B cell (primary cell): Measurements from ENCODE around the gene UNC79. TPM values are rescaled to one million over a fixed set of nuclear protein-coding genes. Genes with fewer than 3 reads are reported as not detected.

Experiments used
- ATAC-seq: fragments of 200-7000 bp; cut with Tn5 transposase; one replicate; pipeline ENCODE4 v1.10.0; 2021; ENCODE audit warnings: low read depth, mild to moderate bottlenecking, moderate number of reproducible peaks, moderate library complexity
- CTCF ChIA-PET: fragments of 350-600 bp; sonication (Branson Sonifier 250); formaldehyde crosslinking; loops from one replicate; lab custom pipeline; 2021; ENCODE audit warnings: antibody characterized with exemption, inconsistent platforms; lab: Charles Lee
- POLR2A ChIA-PET: fragments of 350-600 bp; sonication (Branson Sonifier 250); formaldehyde crosslinking; loops from one replicate; lab custom pipeline; 2021; ENCODE audit warnings: antibody characterized with exemption; lab: Charles Lee
- DNase-seq: peaks from one replicate; pipeline ENCODE4 v3.0.0; 2013
- H2AFZ ChIP-seq: 2 replicates; pipeline ENCODE4 v1.6.1; 2012; ENCODE audit warnings: mild to moderate bottlenecking, low read depth, low read length; ENCODE audit not compliant: insufficient read depth, poor library complexity, severe bottlenecking
- H3K27ac ChIP-seq, 2 donors: 1 replicate in 1 of 2; 2 replicates in 1 of 2; pipeline ENCODE4 v1.5.1; 2012 to 2013; ENCODE audit warnings: low read length in 2 of 2, mild to moderate bottlenecking in 2 of 2, moderate library complexity in 1 of 2
- H3K27me3 ChIP-seq, 4 experiments: fragments of 200-600 bp in 1 of 4; sonication (generic) in 1 of 4; replicated peaks in 1 of 4; 1 replicate in 2 of 4; 2 replicates in 2 of 4; pipeline versions ENCODE4 v1.6.1 to v1.7.0; 2013 to 2016; ENCODE audit warnings: low read length in 3 of 4, mild to moderate bottlenecking in 2 of 4, mixed read lengths in 1 of 4, moderate library complexity in 1 of 4; ENCODE audit not compliant: insufficient read depth in 4 of 4, control insufficient read depth in 3 of 4; ENCODE audit errors: control extremely low read depth in 1 of 4
- H3K36me3 ChIP-seq, 2 experiments: replicated peaks in 1 of 2; 1 replicate in 1 of 2; 2 replicates in 1 of 2; pipeline versions ENCODE4 v1.6.1 to v1.7.1; 2013; ENCODE audit warnings: low read length in 1 of 2; ENCODE audit not compliant: insufficient read depth in 2 of 2, control insufficient read depth in 1 of 2; ENCODE audit errors: control extremely low read depth in 1 of 2, extremely low read depth in 1 of 2
- H3K4me1 ChIP-seq, 2 donors: fragments of 200-600 bp in 1 of 2; sonication (generic) in 1 of 2; 1 replicate in 1 of 2; 2 replicates in 1 of 2; pipeline versions ENCODE4 v1.5.1 to v1.6.1; 2013 to 2017; ENCODE audit warnings: low read length in 2 of 2; ENCODE audit not compliant: control insufficient read depth in 2 of 2, insufficient read depth in 2 of 2
- H3K4me2 ChIP-seq: replicated peaks from 2 replicates; pipeline ENCODE3; 2012; ENCODE audit warnings: mild to moderate bottlenecking, low read depth, low read length; ENCODE audit not compliant: poor library complexity, severe bottlenecking
- H3K4me3 ChIP-seq, 5 experiments: fragments of 200-600 bp in 1 of 5; sonication (generic) in 1 of 5; 1 replicate in 3 of 5; 2 replicates in 2 of 5; pipeline versions ENCODE4 v1.5.1 to v1.7.0; 2011 to 2016; ENCODE audit warnings: low read length in 4 of 5, mild to moderate bottlenecking in 4 of 5, low read depth in 2 of 5, control low read depth in 1 of 5, moderate library complexity in 1 of 5; ENCODE audit not compliant: insufficient read depth in 1 of 5; ENCODE audit errors: control extremely low read depth in 1 of 5, extremely low read depth in 1 of 5
- H3K79me2 ChIP-seq: fragments of 200-600 bp; sonication (generic); one replicate; pipeline ENCODE4 v1.6.0; 2016; ENCODE audit warnings: low read length; ENCODE audit not compliant: control insufficient read depth, insufficient read depth
- H3K9ac ChIP-seq: fragments of 200-600 bp; sonication (generic); 2 replicates; pipeline ENCODE4 v1.6.1; 2017; ENCODE audit warnings: mild to moderate bottlenecking, low read length, moderate library complexity
- H3K9me3 ChIP-seq, 3 donors: one replicate each; pipeline versions ENCODE4 v1.6.1 to v1.7.1; 2013; ENCODE audit warnings: low read length in 2 of 3; ENCODE audit not compliant: control insufficient read depth in 2 of 3, insufficient read depth in 1 of 3; ENCODE audit errors: control extremely low read depth in 1 of 3
- H4K20me1 ChIP-seq: 2 replicates; pipeline ENCODE4 v1.6.0; 2012; ENCODE audit warnings: mild to moderate bottlenecking, low read length; ENCODE audit not compliant: insufficient read depth, control insufficient read depth, poor library complexity, severe bottlenecking
- H3K27ac Mint-ChIP-seq: one replicate; pipeline ENCODE4 v1.8.0; 2021; ENCODE audit warnings: mixed read lengths
- H3K27me3 Mint-ChIP-seq: one replicate; pipeline ENCODE4 v1.8.0; 2021; ENCODE audit warnings: mixed read lengths
- H3K4me1 Mint-ChIP-seq: one replicate; pipeline ENCODE4 v1.8.0; 2021; ENCODE audit warnings: mixed read lengths
- H3K4me3 Mint-ChIP-seq: one replicate; pipeline ENCODE4 v1.8.0; 2021; ENCODE audit warnings: mixed read lengths
- H3K9me3 Mint-ChIP-seq: one replicate; pipeline ENCODE4 v1.8.0; 2022; ENCODE audit warnings: mixed read lengths; ENCODE audit not compliant: insufficient read depth
- CTCF ChIP-seq: fragments of 200-600 bp; IDR thresholded peaks from one replicate; pipeline ENCODE4 v1.8.0; 2022; ENCODE audit warnings: antibody characterized with exemption, mild to moderate bottlenecking
- EZH2 ChIP-seq: IDR thresholded peaks from 2 replicates; pipeline ENCODE4 v1.6.1; 2012; ENCODE audit warnings: borderline replicate concordance, low read depth, mild to moderate bottlenecking, moderate library complexity, low read length; ENCODE audit not compliant: insufficient read depth, poor library complexity, severe bottlenecking
- whole genome bisulfite sequencing: methylation state at CpG from one replicate; pipeline ENCODE4 v1.1.5; 2013; ENCODE audit warnings: missing lambda C conversion rate; ENCODE audit not compliant: insufficient coverage; 5-methylcytosine and 5-hydroxymethylcytosine counted together
- intact Hi-C: fragments of 100-400 bp; cut with micrococcal nuclease; formaldehyde crosslinking; loops from one replicate; pipeline ENCODE4 v1.10.0; 2022
- polyA plus RNA-seq: library from polyadenylated mRNA; depleted of rRNA; stranded (reverse); fragments of >200 nt; gene quantifications from 2 replicates; pipeline ENCODE4 v1.2.3, GENCODE V29; 2012
- total RNA-seq, 2 donors: library from RNA; stranded (reverse); fragments of 120-200 nt in 1 of 2; gene quantifications; 1 replicate in 1 of 2; 2 replicates in 1 of 2; pipeline versions ENCODE4 v1.2.3 to v1.2.4, GENCODE V29; 2013 to 2022

Gene UNC79
- total and polyA plus RNA-seq, 2 donors (not counting 1 experiment from before 2014, with no cell fraction given), result 0.04 to 0.15 TPM

- DNase-seq (no peak), ATAC-seq (no peak)
- no peaks in the 10 kb centered on the region for H3K4me1 ChIP-seq
- 100% methylated on average over 1 of the region's 3 CpGs for WGBS
- peaks cover 0 to 2% (median 0%) of the 10 kb centered on the region in 4 experiments for H3K27me3 ChIP-seq
- H4K20me1 ChIP-seq, result no peaks in the 10 kb centered on the region
- H3K36me3 ChIP-seq, result no peaks in the 10 kb centered on the region
- intact Hi-C loops, result no loop called here
- no peaks in the 10 kb centered on the region for H3K9me3 Mint-ChIP-seq
- ChIA-PET CTCF (no interaction called here), POLR2A (no interaction called here)
- no peaks in the 10 kb centered on the region for H3K4me1 Mint-ChIP-seq
- no peaks in the 10 kb centered on the region for H3K79me2 ChIP-seq
- H3K4me3 ChIP-seq, result no peak overlapping the region
- TF ChIP-seq EZH2, result no peak
- TF ChIP-seq CTCF, result no peak
- no peak overlapping the region for H3K9ac ChIP-seq
- no peak overlapping the region for H3K27ac ChIP-seq
- no peak overlapping the region for H3K4me3 Mint-ChIP-seq
- H3K9me3 ChIP-seq, result no peaks in the 10 kb centered on the region
- H3K27ac Mint-ChIP-seq, result no peak overlapping the region
- peaks cover 3% of the 10 kb centered on the region for H3K27me3 Mint-ChIP-seq
- H3K4me2 ChIP-seq, result no peak overlapping the region
- H2AFZ ChIP-seq, result no peak overlapping the region
These were observed 148.4 kb downstream of the UNC79 start for GRCh38 chr14:93579178-93579577.

GRCh38 chr14:93582516-93582915 is 151.8 kb downstream of the UNC79 start:
- 87% methylated on average over 7 of the region's 10 CpGs for WGBS
- Mint-ChIP-seq H3K27me3 (no peaks in the 10 kb centered on the region), H3K27ac (no peak overlapping the region), H3K4me3 (no peak overlapping the region), H3K4me1 (no peaks in the 10 kb centered on the region), H3K9me3 (no peaks in the 10 kb centered on the region)
- Histone ChIP-seq H3K27me3 (peaks cover 0 to 2% (median 0%) of the 10 kb centered on the region in 4 experiments), H3K4me3 (no peak overlapping the region), H3K4me1 (no peaks in the 10 kb centered on the region), H3K36me3 (no peaks in the 10 kb centered on the region), H4K20me1 (no peaks in the 10 kb centered on the region), H2AFZ (no peak overlapping the region), H3K27ac (no peak overlapping the region), H3K4me2 (no peak overlapping the region), H3K9me3 (no peaks in the 10 kb centered on the region), H3K9ac (no peak overlapping the region), H3K79me2 (no peaks in the 10 kb centered on the region)
- POLR2A ChIA-PET, result no interaction called here
- TF ChIP-seq EZH2 (no peak), CTCF (no peak)
- DNase-seq, result no peak
- CTCF ChIA-PET, result no interaction called here
- intact Hi-C loops, result no loop called here
- ATAC-seq, result no peak
